HG03064 (cell line): ENCODE data around the gene PPP2R2D.
A peak's percentile ranks its signal among the peaks of the same experiment; 100 is the strongest.
"Not testable (repeated sequence)": the region's sequence is repeated elsewhere in the genome, so short reads cannot be mapped to it uniquely, and the experiment has no call there.

Source experiments
- ATAC-seq: cut with Tn5 transposase; IDR thresholded peaks from one replicate; pipeline ENCODE4 v1.9.1; 2021; ENCODE audit warnings: low read depth; ENCODE audit not compliant: unreplicated experiment

The PPP2R2D gene

GRCh38 chr10:131865223-131865917 lies 35.4 kb upstream of the PPP2R2D start:
- no peak for ATAC-seq

- ATAC-seq, result no peak
Observed at GRCh38 chr10:131866673-131867072, 34.1 kb upstream of the PPP2R2D start.

DNA sequence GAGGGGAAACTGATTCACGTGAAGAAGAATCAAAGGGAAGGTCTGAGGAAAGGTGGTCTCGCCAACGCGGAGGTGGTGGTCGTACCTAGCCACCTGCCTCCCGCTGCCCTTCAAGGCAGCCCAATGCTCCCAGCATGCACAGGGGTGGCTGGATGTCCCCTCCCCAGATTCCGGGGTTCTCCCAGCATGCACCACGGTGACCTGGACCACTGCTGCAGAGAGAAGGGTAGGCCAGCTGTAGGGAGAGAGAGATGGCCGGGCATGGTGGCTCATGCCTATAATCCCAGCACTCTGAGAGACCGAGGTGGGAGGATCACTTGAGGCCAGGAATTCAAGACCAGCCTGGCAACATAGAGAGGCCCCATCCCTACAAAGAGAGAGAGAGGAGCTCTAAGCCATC lies 32.4 kb upstream of the PPP2R2D start:
- no peak for ATAC-seq

DNA sequence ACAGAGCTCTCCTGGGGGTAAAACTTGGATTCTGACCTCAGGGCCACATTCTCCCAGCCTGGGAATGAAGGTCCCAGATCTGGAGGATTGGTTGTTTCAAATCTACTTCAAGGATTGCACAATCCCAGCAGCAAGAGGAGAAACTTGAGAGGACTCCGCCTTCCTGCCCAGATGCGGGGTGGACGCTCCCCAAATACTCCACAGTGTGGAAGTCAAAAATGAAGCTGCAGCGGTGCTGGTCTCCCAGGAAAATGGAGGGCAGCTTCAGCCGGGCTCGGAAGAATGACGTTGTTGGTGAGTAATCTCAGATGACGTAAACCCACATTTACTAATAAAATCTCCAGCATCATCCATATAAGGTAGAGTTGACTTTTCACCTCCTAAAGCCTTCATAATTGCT lies 31.5 kb upstream of the PPP2R2D start:
- no peak for ATAC-seq

DNA sequence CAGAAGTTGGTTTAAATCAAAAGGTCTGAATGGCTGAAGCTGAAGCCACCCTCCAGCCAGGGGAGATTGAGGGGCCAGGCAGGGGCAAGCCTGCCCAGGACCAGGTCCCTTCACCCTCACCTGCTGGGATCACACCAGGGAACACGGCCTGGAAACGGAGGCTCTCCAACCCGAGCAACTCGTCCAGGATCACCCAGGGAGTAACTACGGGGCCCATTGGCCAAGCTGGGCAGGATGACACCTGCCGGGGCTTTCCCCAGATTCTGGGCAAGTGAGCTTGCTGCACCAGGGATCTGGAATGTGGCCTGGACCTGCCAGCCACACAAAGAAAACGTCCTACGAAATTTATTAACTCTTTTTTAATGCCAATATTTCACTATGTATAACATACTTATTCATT lies 30.4 kb upstream of the PPP2R2D start:
- ATAC-seq, result no peak

DNA sequence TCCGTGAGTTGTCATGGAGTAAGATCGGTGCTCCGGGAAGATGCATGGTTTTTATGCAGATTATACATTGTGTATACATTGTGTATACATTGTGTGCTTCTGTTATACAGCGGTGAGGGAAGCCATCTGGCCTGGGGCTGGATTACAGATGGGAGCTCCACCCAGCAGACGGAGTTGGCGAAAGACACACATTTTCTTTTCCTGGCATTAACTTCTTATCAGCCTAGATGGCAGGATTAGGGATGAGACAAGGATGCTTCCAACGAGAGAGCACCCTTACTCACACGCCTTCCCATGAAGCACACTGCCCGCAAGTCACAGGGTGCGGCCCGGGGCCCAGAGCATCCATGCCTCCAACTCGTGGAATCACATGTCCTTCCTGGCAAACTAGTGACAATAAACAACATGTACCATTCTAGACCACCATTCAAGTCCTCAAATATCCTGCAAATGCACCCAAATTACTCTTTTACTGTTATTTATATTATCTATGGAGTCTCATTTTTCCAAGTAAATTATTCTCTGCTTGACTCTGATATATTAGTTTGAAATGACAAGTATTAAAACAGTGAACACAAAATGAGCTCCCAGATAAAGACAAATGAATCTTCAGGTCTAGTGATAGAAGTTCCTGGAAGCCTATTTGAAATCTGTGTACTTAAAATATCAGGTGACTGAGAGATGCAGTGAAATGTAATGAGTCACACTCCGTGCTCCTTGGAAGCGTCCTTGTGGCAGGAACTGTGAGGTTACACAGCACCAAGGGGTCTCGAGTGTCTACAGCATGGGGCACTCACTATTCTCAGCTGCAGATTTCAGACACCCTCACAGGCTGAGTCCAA lies 29.8 kb upstream of the PPP2R2D start:
- no peak for ATAC-seq

DNA sequence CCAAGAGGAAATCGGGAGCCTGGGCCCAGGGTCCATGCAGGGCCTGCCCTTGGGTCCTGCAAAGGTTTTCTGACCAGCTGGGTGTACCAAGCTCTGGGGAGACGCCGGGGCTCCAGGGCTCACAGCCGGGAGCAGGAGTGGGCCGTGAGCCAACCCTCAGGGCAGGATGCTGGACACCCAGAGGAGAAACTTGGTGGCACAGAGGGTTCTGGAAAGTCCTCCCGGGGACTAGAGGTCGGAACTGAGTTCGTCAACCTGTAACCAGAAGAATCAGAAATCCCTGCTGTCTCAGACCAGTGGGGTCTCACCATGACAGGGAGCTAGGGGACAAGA lies 29.2 kb upstream of the PPP2R2D start:
- ATAC-seq, result no peak

DNA sequence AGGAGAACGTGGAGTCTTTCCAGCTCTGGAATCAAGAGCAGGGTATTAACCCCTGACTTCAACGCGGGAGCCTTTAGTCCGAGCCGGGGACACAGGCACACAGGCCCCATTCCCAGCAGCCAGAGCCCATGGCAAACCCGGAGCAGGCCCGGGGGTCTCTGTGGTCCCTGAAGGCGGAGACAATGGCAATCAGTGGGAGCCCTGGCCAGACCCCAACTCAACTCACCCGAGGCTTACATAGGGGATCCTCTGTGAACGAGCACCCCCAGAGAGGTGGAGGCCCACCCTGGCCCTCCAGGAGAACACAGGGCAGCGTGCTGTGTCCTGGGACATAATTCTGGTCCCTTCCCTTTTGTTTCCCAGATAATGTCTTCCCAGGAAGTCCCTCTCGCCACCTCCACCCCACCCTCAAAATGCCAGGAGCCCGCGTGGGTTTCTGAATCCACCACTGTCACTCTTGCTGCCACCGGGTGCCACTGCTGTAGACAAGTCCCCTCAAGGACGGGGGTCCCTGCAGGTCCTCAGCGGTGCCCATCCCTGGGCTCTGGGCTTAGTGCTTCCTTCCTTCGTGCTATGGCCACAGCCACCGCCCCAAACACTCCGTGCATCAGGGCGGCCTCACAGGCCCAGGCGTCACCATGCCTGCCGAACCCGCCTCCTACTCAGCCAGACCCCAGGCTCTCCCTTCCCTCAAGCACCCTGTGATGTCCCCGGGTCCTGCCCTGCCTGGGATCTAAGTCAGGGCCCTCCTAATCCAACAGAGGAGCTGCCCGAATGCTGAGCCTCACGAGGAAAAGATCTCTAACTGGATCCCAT lies 28.6 kb upstream of the PPP2R2D start:
- no peak for ATAC-seq

- no peak for ATAC-seq
Observed at GRCh38 chr10:131872827-131873375, 27.9 kb upstream of the PPP2R2D start.

- ATAC-seq, result peak; percentile 85
Observed at GRCh38 chr10:131874991-131875451, 25.8 kb upstream of the PPP2R2D start.

GRCh38 chr10:131875501-131875900 lies 25.3 kb upstream of the PPP2R2D start:
- ATAC-seq, result no peak

GRCh38 chr10:131876017-131876416 lies 24.8 kb upstream of the PPP2R2D start:
- ATAC-seq, result no peak

DNA sequence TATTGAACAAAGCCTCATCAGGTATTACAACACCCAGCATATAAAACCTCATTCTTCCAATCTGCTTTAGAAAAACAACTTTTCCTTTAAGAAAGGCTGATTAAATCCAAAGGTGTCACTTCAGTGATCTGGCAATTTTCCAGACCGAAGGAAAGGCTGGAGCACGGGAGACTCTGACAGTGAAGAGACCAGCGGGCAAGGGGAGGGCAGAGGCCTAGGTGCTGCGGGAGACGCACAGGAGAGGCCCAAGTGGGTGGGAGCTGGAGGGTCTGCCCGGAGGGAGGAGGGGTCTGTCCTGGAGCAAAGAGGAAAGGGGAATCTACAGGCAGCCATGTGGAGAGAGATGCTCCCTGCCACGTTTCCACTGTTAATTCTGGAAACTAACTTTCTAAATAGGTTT lies 24.3 kb upstream of the PPP2R2D start:
- no peak for ATAC-seq

DNA sequence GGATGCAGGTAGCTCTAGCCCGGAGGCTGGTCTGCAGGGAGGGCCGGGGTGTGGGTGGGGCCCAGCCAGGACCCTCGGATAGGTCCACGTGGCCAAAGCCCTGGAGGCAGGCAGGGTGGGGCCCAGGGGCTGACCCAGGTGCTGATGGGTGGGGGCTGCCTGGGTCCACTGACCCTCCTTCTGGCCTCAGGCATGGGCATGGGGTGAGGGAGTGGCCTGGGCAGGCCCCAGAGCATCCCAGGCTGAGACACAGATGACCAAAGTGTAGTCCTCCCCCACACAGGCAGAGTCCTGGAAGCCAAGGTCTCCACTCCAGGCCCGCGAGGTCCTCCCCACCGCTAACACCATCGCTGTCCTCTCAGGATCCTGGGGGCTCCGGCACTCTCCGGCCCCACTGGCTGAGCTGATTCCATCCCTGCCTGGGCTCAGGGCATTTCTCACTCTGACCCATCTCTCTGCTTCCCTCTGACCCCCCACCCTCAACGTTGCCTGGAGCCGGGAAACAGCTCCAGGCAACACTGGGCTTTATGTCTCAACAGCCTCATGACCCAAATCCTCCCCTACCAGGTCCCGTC lies 20.7 kb upstream of the PPP2R2D start:
- ATAC-seq, result no peak

DNA sequence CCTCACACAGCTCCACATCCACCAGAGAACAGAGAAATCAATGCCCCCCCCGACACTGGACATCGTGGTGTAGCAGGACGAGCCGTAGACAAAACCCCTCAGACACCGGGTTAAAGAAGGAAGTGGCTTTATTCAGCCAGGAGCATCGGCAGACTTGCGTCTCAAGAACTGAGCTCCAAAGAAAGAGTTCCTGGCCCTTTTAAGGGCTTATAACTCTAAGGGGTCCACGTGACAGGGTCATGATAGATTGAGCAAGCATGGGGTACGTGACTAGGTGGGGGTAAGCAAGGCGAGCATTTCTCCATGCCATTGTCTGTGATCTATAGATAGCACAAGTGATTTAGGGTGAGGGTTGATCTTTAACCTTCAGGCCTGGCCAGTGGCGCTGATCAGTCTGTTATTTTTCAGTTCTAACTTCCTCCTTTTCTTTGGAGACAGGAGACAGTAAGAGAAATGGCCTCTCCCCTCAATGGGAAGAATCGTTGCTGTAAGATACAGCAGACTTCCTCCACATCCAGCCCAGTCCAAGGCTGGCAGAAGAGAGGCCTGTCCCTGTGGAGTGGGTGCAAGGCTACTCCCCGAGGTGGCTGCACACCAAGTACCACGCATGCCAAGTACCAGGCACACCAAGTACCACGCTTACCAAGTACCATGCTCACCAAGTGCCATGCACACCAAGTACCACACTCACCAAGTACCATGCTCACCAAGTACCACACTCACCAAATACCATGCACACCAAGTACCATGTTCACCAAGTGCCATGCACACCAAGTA lies 19.5 kb upstream of the PPP2R2D start:
- no peak for ATAC-seq

- ATAC-seq, result no peak
Observed at GRCh38 chr10:131882151-131882550, 18.7 kb upstream of the PPP2R2D start.

GRCh38 chr10:131882590-131883451 lies 18.0 kb upstream of the PPP2R2D start:
- ATAC-seq, result no peak

- ATAC-seq, result not testable (repeated sequence)
Observed at GRCh38 chr10:131883621-131884393, 17.0 kb upstream of the PPP2R2D start.
